SH-SY5Y (cell line): ENCODE data around the gene PPID.

ENCODE experiments used
- GATA2 ChIP-seq: IDR thresholded peaks from 2 replicates; pipeline ENCODE4 v1.6.1; 2011; ENCODE audit warnings: mild to moderate bottlenecking, low read depth, low read length
- GATA3 ChIP-seq: IDR thresholded peaks from 2 replicates; pipeline ENCODE4 v1.6.1; 2011; ENCODE audit warnings: low read depth, mild to moderate bottlenecking, low read length, moderate library complexity

GRCh38 chr4:158767451-158767850 is 44.3 kb upstream of the PPID start:
- no peak for TF ChIP-seq GATA3
- no peak for TF ChIP-seq GATA2
